GM12873 (cell line): ENCODE results near the gene CCDC12.

Source experiments
- TF ChIP-seq, protein P1 (sequence below): IDR thresholded peaks from 2 replicates; pipeline ENCODE4 v1.5.1; 2012; ENCODE audit warnings: low read depth, mild to moderate bottlenecking, moderate library complexity, low read length, control low read depth; ENCODE audit not compliant: insufficient read depth; ENCODE audit errors: missing control alignments

Gene CCDC12

DNA sequence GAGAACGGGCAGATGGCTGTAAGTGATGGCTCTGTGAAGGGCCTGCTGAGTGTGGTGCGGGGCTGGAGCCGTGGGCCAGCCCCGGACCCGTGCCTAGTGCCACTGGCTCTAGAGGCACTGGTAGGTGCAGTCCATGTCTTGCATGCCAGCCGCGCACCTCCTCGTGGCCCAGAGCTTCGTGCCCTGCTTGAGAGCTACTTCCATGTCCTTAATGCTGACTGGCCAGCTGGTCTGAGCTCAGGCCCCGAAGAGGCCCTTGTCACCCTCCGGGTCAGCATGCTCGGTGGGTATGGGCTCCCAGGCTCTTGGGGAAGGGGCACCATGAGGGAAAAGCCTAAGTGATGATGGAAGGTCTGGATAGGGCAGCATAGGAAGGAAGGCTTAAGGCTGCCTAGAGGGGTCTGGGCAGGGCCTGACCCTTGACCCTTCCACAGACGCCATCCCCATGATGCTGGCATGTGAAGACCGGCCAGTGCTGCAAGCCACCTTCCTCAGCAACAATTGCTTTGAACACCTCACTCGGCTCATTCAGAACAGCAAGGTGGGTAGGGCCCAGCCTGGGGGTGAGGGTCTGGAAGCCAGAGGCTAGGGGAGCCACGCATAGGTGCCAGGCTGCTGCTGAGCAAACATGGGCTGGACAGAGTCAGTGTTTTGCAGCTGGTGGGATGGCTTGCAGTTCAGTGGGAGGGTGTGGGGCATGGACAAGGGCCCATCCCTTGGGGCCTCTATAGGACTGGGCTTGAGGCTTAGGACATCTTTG is 15.0 kb upstream of the CCDC12 start:
- TF ChIP-seq, protein P1, sequence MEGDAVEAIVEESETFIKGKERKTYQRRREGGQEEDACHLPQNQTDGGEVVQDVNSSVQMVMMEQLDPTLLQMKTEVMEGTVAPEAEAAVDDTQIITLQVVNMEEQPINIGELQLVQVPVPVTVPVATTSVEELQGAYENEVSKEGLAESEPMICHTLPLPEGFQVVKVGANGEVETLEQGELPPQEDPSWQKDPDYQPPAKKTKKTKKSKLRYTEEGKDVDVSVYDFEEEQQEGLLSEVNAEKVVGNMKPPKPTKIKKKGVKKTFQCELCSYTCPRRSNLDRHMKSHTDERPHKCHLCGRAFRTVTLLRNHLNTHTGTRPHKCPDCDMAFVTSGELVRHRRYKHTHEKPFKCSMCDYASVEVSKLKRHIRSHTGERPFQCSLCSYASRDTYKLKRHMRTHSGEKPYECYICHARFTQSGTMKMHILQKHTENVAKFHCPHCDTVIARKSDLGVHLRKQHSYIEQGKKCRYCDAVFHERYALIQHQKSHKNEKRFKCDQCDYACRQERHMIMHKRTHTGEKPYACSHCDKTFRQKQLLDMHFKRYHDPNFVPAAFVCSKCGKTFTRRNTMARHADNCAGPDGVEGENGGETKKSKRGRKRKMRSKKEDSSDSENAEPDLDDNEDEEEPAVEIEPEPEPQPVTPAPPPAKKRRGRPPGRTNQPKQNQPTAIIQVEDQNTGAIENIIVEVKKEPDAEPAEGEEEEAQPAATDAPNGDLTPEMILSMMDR: no peak

- TF ChIP-seq, protein P1: no peak
These were observed 14.2 kb upstream of the CCDC12 start for GRCh38 chr3:46990573-46991374.

DNA sequence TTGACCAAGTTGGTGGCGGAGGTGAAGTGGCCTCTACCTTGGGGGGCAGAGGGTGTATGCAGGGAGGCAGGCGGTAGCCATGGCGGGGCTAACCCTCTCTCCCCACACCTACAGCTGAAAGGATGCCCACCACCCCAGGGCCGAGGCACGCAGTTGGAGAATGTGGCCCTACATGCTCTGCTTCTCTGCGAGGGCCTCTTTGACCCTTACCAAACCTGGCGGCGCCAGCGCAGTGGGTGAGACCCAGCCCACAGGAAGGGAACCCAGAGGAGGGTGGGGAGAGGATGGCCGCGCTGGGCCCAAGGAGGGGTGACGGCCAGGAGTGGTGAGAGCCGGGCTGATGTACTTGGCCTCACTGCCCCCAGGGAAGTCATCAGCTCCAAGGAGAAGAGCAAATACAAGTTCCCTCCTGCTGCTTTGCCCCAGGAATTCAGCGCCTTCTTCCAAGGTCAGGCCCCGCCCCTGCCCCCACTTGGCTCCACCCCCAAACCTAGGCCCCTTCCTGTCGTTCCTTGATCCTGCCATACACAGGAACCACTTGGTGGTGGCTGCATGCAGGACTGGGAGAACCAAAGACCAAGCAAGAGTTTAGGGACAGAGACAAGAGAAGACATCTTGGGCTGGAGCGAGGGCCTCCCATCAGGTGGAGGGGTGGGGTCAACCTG is 12.7 kb upstream of the CCDC12 start:
- TF ChIP-seq, protein P1: no peak

DNA sequence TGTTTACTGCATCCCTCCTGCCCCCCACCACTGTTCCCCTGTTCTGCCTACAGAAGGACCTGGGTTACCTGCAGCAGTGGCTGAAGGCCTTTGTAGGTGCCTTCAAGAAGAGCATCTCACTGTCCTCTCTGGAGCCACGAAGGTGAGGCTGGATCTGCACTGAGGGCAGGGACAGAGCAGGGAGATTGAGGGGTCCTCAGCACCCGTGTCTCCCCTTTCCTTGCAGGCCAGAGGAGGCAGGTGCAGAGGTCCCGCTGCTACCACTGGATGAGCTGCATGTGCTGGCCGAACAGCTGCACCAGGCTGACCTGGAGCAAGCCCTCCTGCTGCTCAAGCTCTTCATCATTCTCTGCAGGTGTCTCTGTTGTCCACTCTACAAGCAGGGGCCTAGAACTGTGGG is 12.1 kb upstream of the CCDC12 start:
- TF ChIP-seq, protein P1: no peak

DNA sequence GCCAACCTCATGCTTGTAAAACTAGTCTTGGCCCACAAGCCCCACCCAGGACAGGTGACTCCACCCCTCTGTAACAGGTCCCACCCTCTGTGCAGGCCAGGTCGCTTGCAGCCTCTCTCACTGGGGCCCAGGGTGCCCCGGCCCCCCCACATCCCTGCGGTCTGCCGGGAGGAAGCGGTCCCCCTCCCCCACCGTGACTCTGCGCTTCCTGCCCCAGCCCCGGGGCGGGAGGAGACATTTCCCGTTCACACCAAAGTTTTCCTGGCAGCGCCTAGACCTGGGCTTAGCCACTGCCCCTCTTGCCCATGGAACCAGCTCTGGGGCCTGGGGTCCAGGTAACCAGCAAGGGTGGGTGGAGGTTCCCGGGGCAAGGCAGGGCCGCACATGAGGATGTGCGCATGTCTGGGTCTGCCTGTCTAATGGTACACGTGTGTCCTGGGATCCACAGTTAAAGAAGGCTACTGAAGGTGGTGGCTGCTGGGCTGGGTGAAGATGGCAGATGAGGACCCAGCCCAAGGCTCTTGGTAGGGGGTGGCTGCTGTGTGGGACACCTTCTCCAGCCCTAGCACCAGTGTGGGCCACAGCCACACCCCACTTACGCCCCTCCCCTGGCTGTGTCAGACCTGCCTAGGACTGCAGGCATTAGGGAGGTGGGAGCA is 11.3 kb upstream of the CCDC12 start:
- TF ChIP-seq, protein P1: no peak

DNA sequence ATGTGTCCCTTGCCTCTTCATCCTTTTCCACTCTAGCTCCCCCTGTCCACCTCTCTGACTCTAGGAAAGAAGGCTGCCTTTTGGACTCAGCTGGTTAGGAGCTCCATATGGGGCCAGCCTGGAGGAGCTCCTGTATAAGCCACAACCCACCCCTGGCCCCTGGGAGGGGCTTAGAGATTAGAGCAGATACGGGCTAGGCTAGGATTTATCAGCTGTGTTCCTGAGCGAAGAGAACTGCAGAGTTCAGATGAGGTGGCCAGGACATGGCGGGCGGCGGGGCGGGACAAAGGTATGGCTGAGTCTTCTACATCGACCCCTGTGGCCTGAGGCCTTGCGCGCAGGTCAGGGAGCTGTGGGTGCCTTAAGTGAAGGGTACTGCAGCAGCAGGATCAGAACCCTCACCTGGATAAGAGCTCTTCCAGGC is 10.8 kb upstream of the CCDC12 start:
- TF ChIP-seq, protein P1: no peak
